ENCODE results near the gene HIVEP3. TPM values are rescaled to one million over a fixed set of nuclear protein-coding genes. Genes with fewer than 3 reads are reported as not detected.

Gene HIVEP3
- total RNA-seq, 1 experiment from 2014 or later = 3.1 TPM

DNA sequence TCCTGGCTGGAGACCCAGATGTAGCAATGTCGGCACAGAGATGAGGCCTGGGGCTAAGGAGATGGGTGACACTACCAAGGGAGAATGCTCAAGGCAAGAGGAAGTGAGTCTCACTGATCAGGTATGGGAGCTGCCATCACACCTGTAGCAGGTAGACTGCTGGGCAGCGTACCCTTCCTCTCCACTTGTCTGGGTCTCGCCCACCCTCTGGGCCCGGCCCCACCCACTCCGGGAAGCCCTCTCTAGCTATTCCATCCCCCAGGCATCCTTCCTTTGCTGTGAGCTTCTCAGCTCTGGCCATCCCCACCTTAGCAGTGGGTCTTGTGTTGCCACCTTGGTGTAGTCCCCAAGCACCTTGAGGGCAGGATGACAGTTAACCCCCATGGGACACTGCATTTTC is 346.5 kb downstream of the HIVEP3 start:
- POLR2A ChIA-PET (ENCODE audit: low non-redundant PET) = no interaction called here
- Histone ChIP-seq H3K4me3 (ENCODE audit: low read depth, low read length, poor library complexity, severe bottlenecking) (no peak overlapping the region), H3K9me3 (ENCODE audit: low read depth, low read length, poor library complexity, severe bottlenecking) (no peaks in the 10 kb centered on the region), H3K36me3 (ENCODE audit: insufficient read depth, low read length, poor library complexity, severe bottlenecking) (no peaks in the 10 kb centered on the region), H3K4me1 (ENCODE audit: insufficient read depth, low read length, poor library complexity, severe bottlenecking) (peaks cover 13% of the 10 kb centered on the region), H3K27ac (ENCODE audit: low read depth, low read length, poor library complexity, severe bottlenecking) (no peak overlapping the region), H3K27me3 (replicated peaks; ENCODE audit: insufficient read depth, low read depth, low read length, poor library complexity) (no peaks in the 10 kb centered on the region)
- intact Hi-C loops (cut with micrococcal nuclease; ENCODE audit: unreplicated experiment) = loop anchor here (10.0 kb wide), 1 partner anchor 573 kb away; no protein-coding TSS in a partner anchor
- CTCF ChIA-PET = no interaction called here
- TF ChIP-seq CTCF (conservative IDR thresholded peaks at IDR 0.05; ENCODE audit: low read depth, low read length) (no peak), EZH2 (IDR thresholded peaks at IDR 0.05; ENCODE audit: borderline replicate concordance, low read depth, low read length, poor library complexity, severe bottlenecking) (no peak)
- BruUV-seq (replicated peaks) = no TSS peak
- DNase-seq (ENCODE audit: low spot score) = no peak

DNA sequence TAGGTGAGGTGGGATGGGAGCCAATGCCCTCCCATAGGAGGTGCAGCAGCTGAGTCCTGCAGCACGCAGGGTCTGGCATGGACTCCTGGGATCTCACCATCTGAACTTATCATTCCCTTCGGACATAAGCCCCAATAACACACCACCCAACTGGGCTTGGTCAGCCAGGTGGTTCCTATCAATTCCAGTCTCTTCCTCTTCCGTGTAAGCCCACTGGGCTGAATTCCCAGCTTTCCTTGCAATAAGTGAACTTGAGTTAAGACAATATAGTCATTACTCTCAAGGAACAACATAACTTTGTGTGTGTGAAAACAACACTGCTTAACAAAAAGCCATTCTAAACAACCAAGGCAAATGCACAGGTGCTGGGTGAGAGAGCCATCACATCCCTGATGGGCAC is 347.7 kb downstream of the HIVEP3 start:
- intact Hi-C loops (cut with micrococcal nuclease; ENCODE audit: unreplicated experiment) = loop anchor here (10.0 kb wide), 1 partner anchor 574 kb away; no protein-coding TSS in a partner anchor
- ChIA-PET POLR2A (ENCODE audit: low non-redundant PET) (no interaction called here), CTCF (no interaction called here)
- H3K27me3 ChIP-seq (replicated peaks; ENCODE audit: insufficient read depth, low read depth, low read length, poor library complexity) = no peaks in the 10 kb centered on the region
- no peak overlapping the region for H3K4me3 ChIP-seq (ENCODE audit: low read depth, low read length, poor library complexity, severe bottlenecking)
- peaks cover 13% of the 10 kb centered on the region for H3K4me1 ChIP-seq (ENCODE audit: insufficient read depth, low read length, poor library complexity, severe bottlenecking)
- H3K36me3 ChIP-seq (ENCODE audit: insufficient read depth, low read length, poor library complexity, severe bottlenecking) = no peaks in the 10 kb centered on the region
- no peak for DNase-seq (ENCODE audit: low spot score)
- TF ChIP-seq CTCF (conservative IDR thresholded peaks at IDR 0.05; ENCODE audit: low read depth, low read length) (no peak), EZH2 (IDR thresholded peaks at IDR 0.05; ENCODE audit: borderline replicate concordance, low read depth, low read length, poor library complexity, severe bottlenecking) (no peak)
- no peak overlapping the region for H3K27ac ChIP-seq (ENCODE audit: low read depth, low read length, poor library complexity, severe bottlenecking)
- no TSS peak for BruUV-seq (replicated peaks)
- no peaks in the 10 kb centered on the region for H3K9me3 ChIP-seq (ENCODE audit: low read depth, low read length, poor library complexity, severe bottlenecking)

- POLR2A ChIA-PET (ENCODE audit: low non-redundant PET) = no interaction called here
- TF ChIP-seq CTCF (conservative IDR thresholded peaks at IDR 0.05; ENCODE audit: low read depth, low read length) (no peak), EZH2 (IDR thresholded peaks at IDR 0.05; ENCODE audit: borderline replicate concordance, low read depth, low read length, poor library complexity, severe bottlenecking) (no peak)
- H3K4me3 ChIP-seq (ENCODE audit: low read depth, low read length, poor library complexity, severe bottlenecking) = no peak overlapping the region
- no peaks in the 10 kb centered on the region for H3K4me1 ChIP-seq (ENCODE audit: insufficient read depth, low read length, poor library complexity, severe bottlenecking)
- no peak overlapping the region for H3K27ac ChIP-seq (ENCODE audit: low read depth, low read length, poor library complexity, severe bottlenecking)
- H3K27me3 ChIP-seq (replicated peaks; ENCODE audit: insufficient read depth, low read depth, low read length, poor library complexity) = no peaks in the 10 kb centered on the region
- intact Hi-C loops (cut with micrococcal nuclease; ENCODE audit: unreplicated experiment) = no loop called here
- H3K36me3 ChIP-seq (ENCODE audit: insufficient read depth, low read length, poor library complexity, severe bottlenecking) = no peaks in the 10 kb centered on the region
- H3K9me3 ChIP-seq (ENCODE audit: low read depth, low read length, poor library complexity, severe bottlenecking) = no peaks in the 10 kb centered on the region
- no peak for DNase-seq (ENCODE audit: low spot score)
- no TSS peak for BruUV-seq (replicated peaks)
- CTCF ChIA-PET = no interaction called here
Measured at GRCh38 chr1:41568204-41568603, 350.5 kb downstream of the HIVEP3 start.
